ENCODE results near the gene CD109. TPM values are rescaled to one million over a fixed set of nuclear protein-coding genes. Genes with fewer than 3 reads are reported as not detected.

Gene CD109
- total RNA-seq, 4 donors from 2014 or later, result 7.9 to 27.0 (median 19.8) TPM

- no peak overlapping the region for H3K27ac ChIP-seq
- TF ChIP-seq CTCF (IDR thresholded peaks at IDR 0.05) (no peak), POLR2AphosphoS5 (IDR thresholded peaks at IDR 0.05) (no peak), EP300 (IDR thresholded peaks at IDR 0.05) (no peak), POLR2A (IDR thresholded peaks at IDR 0.05) (no peak)
- WGBS, 2 donors (ENCODE audit: low coverage in 1 of 2), result 80 to 100% methylated on average over 1 of the region's 1 CpG
- no peaks in the 10 kb centered on the region for H3K36me3 ChIP-seq
- peaks cover 0 to 8% (median 0%) of the 10 kb centered on the region in 3 donors for H3K4me1 ChIP-seq
- no peak overlapping the region for H3K4me3 ChIP-seq
- no peaks in the 10 kb centered on the region for H3K27me3 ChIP-seq
- H3K9me3 ChIP-seq, result no peaks in the 10 kb centered on the region
- no peak for ATAC-seq
These were observed 164.3 kb downstream of the CD109 start for GRCh38 chr6:73860303-73860702.

DNA sequence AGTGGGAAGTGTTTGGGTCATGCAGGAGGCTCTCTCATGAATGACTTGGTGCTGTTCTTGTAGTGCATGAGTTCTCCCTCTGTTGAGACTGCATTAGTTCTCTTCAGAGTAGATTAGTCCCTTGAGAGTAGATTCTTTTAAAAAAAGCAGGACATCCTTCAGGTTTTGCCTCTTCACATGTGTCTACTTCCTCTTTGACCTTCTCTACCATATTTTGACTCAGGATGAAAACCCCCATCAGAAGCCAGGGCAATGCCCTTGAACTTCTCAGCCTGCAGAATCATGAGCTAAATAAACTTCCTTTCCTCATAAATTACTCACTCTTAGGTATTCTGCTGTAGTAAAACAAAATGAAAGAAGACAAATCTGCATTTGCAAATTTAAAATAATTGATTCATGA, 170.3 kb downstream of the CD109 start:
- no peaks in the 10 kb centered on the region for H3K27me3 ChIP-seq
- no peaks in the 10 kb centered on the region for H3K36me3 ChIP-seq
- no peak for TF ChIP-seq POLR2AphosphoS5 (IDR thresholded peaks at IDR 0.05)
- TF ChIP-seq EP300 (IDR thresholded peaks at IDR 0.05), result no peak
- TF ChIP-seq POLR2A (IDR thresholded peaks at IDR 0.05), result no peak
- no peak for TF ChIP-seq CTCF (IDR thresholded peaks at IDR 0.05)
- H3K27ac ChIP-seq, result no peak overlapping the region
- H3K4me3 ChIP-seq, result no peak overlapping the region
- ATAC-seq, result no peak
- no peaks in the 10 kb centered on the region for H3K4me1 ChIP-seq
- H3K9me3 ChIP-seq, result no peaks in the 10 kb centered on the region

- WGBS, 2 donors (ENCODE audit: low coverage in 1 of 2), result 44 to 77% methylated on average over 2 to 3 of the region's 3 CpGs
- no peaks in the 10 kb centered on the region for H3K9me3 ChIP-seq
These were observed 171.4 kb downstream of the CD109 start for GRCh38 chr6:73867411-73867810.

GRCh38 chr6:73870907-73871306, 174.9 kb downstream of the CD109 start:
- 84 to 94% methylated on average over 3 of the region's 3 CpGs for WGBS, 2 donors (ENCODE audit: low coverage in 1 of 2)
- no peak for ATAC-seq
- H3K9me3 ChIP-seq, result no peaks in the 10 kb centered on the region
- H3K27me3 ChIP-seq, result no peaks in the 10 kb centered on the region
- H3K4me1 ChIP-seq, result no peaks in the 10 kb centered on the region
- H3K4me3 ChIP-seq, result no peak overlapping the region
- TF ChIP-seq CTCF (IDR thresholded peaks at IDR 0.05), result no peak
- TF ChIP-seq POLR2A (IDR thresholded peaks at IDR 0.05), result no peak
- no peak for TF ChIP-seq EP300 (IDR thresholded peaks at IDR 0.05)
- TF ChIP-seq POLR2AphosphoS5 (IDR thresholded peaks at IDR 0.05), result no peak
- H3K27ac ChIP-seq, result no peak overlapping the region
- H3K36me3 ChIP-seq, result no peaks in the 10 kb centered on the region

More at GRCh38 chr6:73867411-73867810, 171.4 kb downstream of the CD109 start:
- H3K4me1 ChIP-seq, result no peaks in the 10 kb centered on the region
- H3K36me3 ChIP-seq, result no peaks in the 10 kb centered on the region
- H3K4me3 ChIP-seq, result no peak overlapping the region
- H3K27ac ChIP-seq, result no peak overlapping the region
- no peak for TF ChIP-seq POLR2A (IDR thresholded peaks at IDR 0.05)
- TF ChIP-seq POLR2AphosphoS5 (IDR thresholded peaks at IDR 0.05), result no peak
- no peak for TF ChIP-seq EP300 (IDR thresholded peaks at IDR 0.05)
- no peak for TF ChIP-seq CTCF (IDR thresholded peaks at IDR 0.05)
- ATAC-seq, result no peak
- no peaks in the 10 kb centered on the region for H3K27me3 ChIP-seq

DNA sequence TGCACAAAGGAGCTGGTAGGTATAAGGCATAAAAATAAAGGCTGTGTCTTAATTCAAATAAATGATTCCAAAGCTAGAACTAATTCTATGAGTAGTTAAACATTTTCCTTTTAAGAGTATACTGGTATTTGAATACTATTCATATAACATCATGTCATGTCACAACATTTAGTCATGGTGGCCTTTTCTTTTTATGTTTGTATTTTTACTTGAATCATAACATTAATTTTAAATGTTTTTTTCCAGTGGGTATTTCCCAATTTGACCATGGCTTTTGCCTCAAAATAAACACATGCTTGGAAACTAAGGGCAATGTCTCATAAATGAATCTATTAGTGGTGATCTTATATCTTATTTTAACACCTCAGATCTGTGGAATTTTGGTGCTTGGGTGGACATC, 177.1 kb downstream of the CD109 start:
- no peaks in the 10 kb centered on the region for H3K4me1 ChIP-seq
- no peak for ATAC-seq
- H3K9me3 ChIP-seq, result no peaks in the 10 kb centered on the region
- no peaks in the 10 kb centered on the region for H3K36me3 ChIP-seq
- no peak overlapping the region for H3K4me3 ChIP-seq
- no peaks in the 10 kb centered on the region for H3K27me3 ChIP-seq
- no peak overlapping the region for H3K27ac ChIP-seq
- TF ChIP-seq POLR2AphosphoS5 (IDR thresholded peaks at IDR 0.05) (no peak), EP300 (IDR thresholded peaks at IDR 0.05) (no peak), POLR2A (IDR thresholded peaks at IDR 0.05) (no peak), CTCF (IDR thresholded peaks at IDR 0.05) (no peak)

Other genes starting within 250 kb of the CD109 start
- 1 to 10 TPM; 3.4 to 5.5 (median 4.4) TPM for gene CGAS, start 243.9 kb upstream of the CD109 start, total RNA-seq
- 10 to 100 TPM; 25.2 to 30.3 (median 29.4) TPM for gene MTO1, start 234.5 kb upstream of the CD109 start, total RNA-seq
- over 10,000 TPM in 2 of 4 donors, 1,000 to 10,000 TPM in 2; 7,131 to 12,070 (median 10,987) TPM for gene EEF1A1, start 175.2 kb upstream of the CD109 start, total RNA-seq
- gene SLC17A5, start 42.2 kb upstream of the CD109 start, total RNA-seq, result 10 to 100 TPM; 11.2 to 18.9 (median 14.6) TPM

Measured in gastroesophageal sphincter (tissue), 4 donors.